Measurements from ENCODE around the gene CCDC124.
A peak's percentile ranks its signal among the peaks of the same experiment; 100 is the strongest.
"Not testable (repeated sequence)": the region's sequence is repeated elsewhere in the genome, so short reads cannot be mapped to it uniquely, and the experiment has no call there.

CCDC124 gene

GRCh38 chr19:17932485-17933338 lies at the start of gene CCDC124:
TSS of gene CCDC124 (plus strand) at chr19:17933015. CDS start at chr19:17936421, 3,406 bp downstream.
- peak; percentile 93 for DNase-seq (ENCODE audit: low spot score)

- no peak for DNase-seq (ENCODE audit: low spot score)
These were observed 49.0 kb upstream of the CCDC124 start for GRCh38 chr19:17883627-17884410.

- DNase-seq (ENCODE audit: low spot score) = no peak
These were observed 46.3 kb upstream of the CCDC124 start for GRCh38 chr19:17886515-17886914.

GRCh38 chr19:17887221-17887620 lies 45.6 kb upstream of the CCDC124 start:
- not testable (repeated sequence) for DNase-seq (ENCODE audit: low spot score)

- no peak for DNase-seq (ENCODE audit: low spot score)
These were observed 44.6 kb upstream of the CCDC124 start for GRCh38 chr19:17888260-17888659.

GRCh38 chr19:17889609-17890214 lies 43.1 kb upstream of the CCDC124 start:
- DNase-seq (ENCODE audit: low spot score) = no peak

- DNase-seq (ENCODE audit: low spot score) = no peak
These were observed 39.0 kb upstream of the CCDC124 start for GRCh38 chr19:17893766-17894165.

GRCh38 chr19:17902701-17903100 lies 30.1 kb upstream of the CCDC124 start:
- DNase-seq (ENCODE audit: low spot score) = no peak

- no peak for DNase-seq (ENCODE audit: low spot score)
These were observed 24.6 kb upstream of the CCDC124 start for GRCh38 chr19:17908244-17908643.

- DNase-seq (ENCODE audit: low spot score) = no peak
These were observed 23.6 kb upstream of the CCDC124 start for GRCh38 chr19:17909003-17909732.

GRCh38 chr19:17910791-17911360 lies 21.9 kb upstream of the CCDC124 start:
- DNase-seq (ENCODE audit: low spot score) = no peak

GRCh38 chr19:17915940-17916593 lies 16.7 kb upstream of the CCDC124 start:
- DNase-seq (ENCODE audit: low spot score) = no peak

- DNase-seq (ENCODE audit: low spot score) = not testable (repeated sequence)
These were observed 14.7 kb upstream of the CCDC124 start for GRCh38 chr19:17918151-17918550.

- DNase-seq (ENCODE audit: low spot score) = not testable (repeated sequence)
These were observed 13.7 kb upstream of the CCDC124 start for GRCh38 chr19:17919122-17919521.

GRCh38 chr19:17920527-17920926 lies 12.3 kb upstream of the CCDC124 start:
- no peak for DNase-seq (ENCODE audit: low spot score)

- no peak for DNase-seq (ENCODE audit: low spot score)
These were observed 10.7 kb upstream of the CCDC124 start for GRCh38 chr19:17922138-17922537.

- DNase-seq (ENCODE audit: low spot score) = no peak
These were observed 6.8 kb upstream of the CCDC124 start for GRCh38 chr19:17926044-17926443.

- peak; percentile 43 for DNase-seq (ENCODE audit: low spot score)
These were observed 3.8 kb upstream of the CCDC124 start for GRCh38 chr19:17929056-17929455.

GRCh38 chr19:17931532-17932191 lies 1.2 kb upstream of the CCDC124 start:
- no peak for DNase-seq (ENCODE audit: low spot score)

GRCh38 chr19:17933414-17934129 lies 757 bp downstream of the CCDC124 start:
- no peak for DNase-seq (ENCODE audit: low spot score)

All from activated CD4-positive, alpha-beta T cell treated with anti-CD3 and anti-CD28 coated beads, Interleukin-2, Interleukin-4, amounts not matched to agents 100 ng/mL and 50 ng/mL, durations not matched to agents 16 hours and 8 hours (primary cell).